Panc1 (cell line): ENCODE data around the gene OBP2A.

ENCODE experiments used
- SIN3A ChIP-seq: IDR thresholded peaks from 2 replicates; pipeline ENCODE4 v1.6.1; 2012; ENCODE audit warnings: low read depth, mild to moderate bottlenecking, low read length, moderate library complexity, borderline replicate concordance; ENCODE audit not compliant: insufficient read depth
- TF ChIP-seq, protein P1 (sequence below): fragments of 450-650 bp; IDR thresholded peaks from 2 replicates; pipeline ENCODE4 v1.5.1; 2017; ENCODE audit warnings: mild to moderate bottlenecking

DNA sequence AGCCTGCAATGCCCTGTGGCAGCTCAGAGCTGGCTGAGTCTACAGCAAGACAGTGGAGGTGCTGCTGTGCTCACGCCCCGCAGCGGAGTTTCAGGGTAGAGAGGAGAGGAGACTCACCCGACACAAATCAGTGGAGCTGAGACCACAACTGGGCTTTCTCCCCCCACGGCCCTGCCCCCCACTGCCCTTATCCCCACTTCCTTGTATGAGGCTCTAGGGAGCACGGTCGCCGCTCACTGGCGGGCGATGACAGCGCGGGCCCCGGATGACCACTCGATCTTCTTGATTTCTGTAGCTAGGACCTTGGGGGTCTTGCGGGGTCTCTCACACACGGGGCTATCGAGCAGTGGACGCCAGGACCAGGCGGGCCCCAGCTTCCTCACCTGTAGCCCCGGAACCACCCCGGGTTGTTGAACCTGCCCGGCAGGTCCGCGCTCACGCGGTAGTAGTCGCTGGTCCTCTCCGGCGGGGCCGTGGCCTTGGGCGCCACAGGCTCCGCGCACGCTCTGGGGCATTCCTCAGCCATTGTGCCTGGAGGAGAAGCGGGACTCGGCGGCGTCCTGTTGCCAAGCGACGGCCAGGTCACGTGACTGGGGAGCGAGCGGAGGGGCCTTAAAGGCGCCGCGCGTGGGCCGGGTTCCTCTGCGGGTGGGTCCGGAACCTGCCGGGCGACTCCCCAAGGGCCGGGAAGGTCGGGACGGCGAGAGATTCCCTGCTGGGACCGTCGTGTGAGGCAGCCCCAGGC, 46.4 kb upstream of the OBP2A start:
- TF ChIP-seq, protein P1, sequence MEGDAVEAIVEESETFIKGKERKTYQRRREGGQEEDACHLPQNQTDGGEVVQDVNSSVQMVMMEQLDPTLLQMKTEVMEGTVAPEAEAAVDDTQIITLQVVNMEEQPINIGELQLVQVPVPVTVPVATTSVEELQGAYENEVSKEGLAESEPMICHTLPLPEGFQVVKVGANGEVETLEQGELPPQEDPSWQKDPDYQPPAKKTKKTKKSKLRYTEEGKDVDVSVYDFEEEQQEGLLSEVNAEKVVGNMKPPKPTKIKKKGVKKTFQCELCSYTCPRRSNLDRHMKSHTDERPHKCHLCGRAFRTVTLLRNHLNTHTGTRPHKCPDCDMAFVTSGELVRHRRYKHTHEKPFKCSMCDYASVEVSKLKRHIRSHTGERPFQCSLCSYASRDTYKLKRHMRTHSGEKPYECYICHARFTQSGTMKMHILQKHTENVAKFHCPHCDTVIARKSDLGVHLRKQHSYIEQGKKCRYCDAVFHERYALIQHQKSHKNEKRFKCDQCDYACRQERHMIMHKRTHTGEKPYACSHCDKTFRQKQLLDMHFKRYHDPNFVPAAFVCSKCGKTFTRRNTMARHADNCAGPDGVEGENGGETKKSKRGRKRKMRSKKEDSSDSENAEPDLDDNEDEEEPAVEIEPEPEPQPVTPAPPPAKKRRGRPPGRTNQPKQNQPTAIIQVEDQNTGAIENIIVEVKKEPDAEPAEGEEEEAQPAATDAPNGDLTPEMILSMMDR = no peak
- TF ChIP-seq SIN3A = peak; percentile 95
